RWPE2 (cell line): Measurements from ENCODE around the gene MYMK.

Experiments used
- ATAC-seq: fragments of 200-7000 bp; cut with Tn5 transposase; 3 replicates; pipeline ENCODE4 v1.9.1; 2021; ENCODE audit warnings: low read depth
- DNase-seq: peaks from one replicate; pipeline ENCODE4 v3.0.0-alpha.2; 2020; ENCODE audit warnings: low spot score
- H3K27ac ChIP-seq: fragments of 450-650 bp; 2 replicates; pipeline ENCODE4 v1.5.1; 2017; ENCODE audit warnings: mild to moderate bottlenecking; ENCODE audit not compliant: poor library complexity, severe bottlenecking
- H3K27me3 ChIP-seq: fragments of 250-450 bp; sonication (Bioruptor Pico); 2 replicates; pipeline ENCODE4 v1.5.1; 2021; ENCODE audit warnings: mild to moderate bottlenecking, moderate library complexity; ENCODE audit not compliant: insufficient read depth, poor library complexity, severe bottlenecking
- H3K36me3 ChIP-seq: fragments of 250-450 bp; sonication (Bioruptor Pico); 2 replicates; pipeline ENCODE4 v1.5.1; 2020; ENCODE audit warnings: low read depth, mild to moderate bottlenecking, moderate library complexity
- H3K4me1 ChIP-seq: fragments of 250-450 bp; sonication (Bioruptor Pico); 2 replicates; pipeline ENCODE4 v1.5.1; 2021; ENCODE audit warnings: mild to moderate bottlenecking, moderate library complexity; ENCODE audit not compliant: insufficient read depth, poor library complexity, severe bottlenecking
- H3K4me3 ChIP-seq: fragments of 250-450 bp; sonication (Bioruptor Pico); 2 replicates; pipeline ENCODE4 v1.5.1; 2021; ENCODE audit warnings: mild to moderate bottlenecking, moderate library complexity; ENCODE audit not compliant: severe bottlenecking
- H3K9me3 ChIP-seq: fragments of 250-450 bp; sonication (Bioruptor Pico); 2 replicates; pipeline ENCODE4 v1.5.1; 2021; ENCODE audit warnings: mild to moderate bottlenecking, moderate library complexity; ENCODE audit not compliant: severe bottlenecking
- CTCF ChIP-seq: fragments of 450-650 bp; IDR thresholded peaks from one replicate; pipeline ENCODE4 v1.5.1; 2017; ENCODE audit warnings: mild to moderate bottlenecking, moderate library complexity; ENCODE audit not compliant: poor library complexity, severe bottlenecking

The MYMK gene

GRCh38 chr9:133562611-133563290, 38.0 kb upstream of the MYMK start:
- ATAC-seq (no peak), DNase-seq (no peak)
- no peaks in the 10 kb centered on the region for H3K4me1 ChIP-seq
- H3K36me3 ChIP-seq, result no peaks in the 10 kb centered on the region
- no peak overlapping the region for H3K4me3 ChIP-seq
- H3K9me3 ChIP-seq, result no peaks in the 10 kb centered on the region
- H3K27ac ChIP-seq, result no peak overlapping the region
- no peak for TF ChIP-seq CTCF
- peaks cover 11% of the 10 kb centered on the region for H3K27me3 ChIP-seq

- ATAC-seq, result no peak
- no peak for TF ChIP-seq CTCF
- peaks cover 11% of the 10 kb centered on the region for H3K27me3 ChIP-seq
- H3K9me3 ChIP-seq, result no peaks in the 10 kb centered on the region
- no peak overlapping the region for H3K27ac ChIP-seq
- no peaks in the 10 kb centered on the region for H3K4me1 ChIP-seq
- H3K4me3 ChIP-seq, result no peak overlapping the region
- no peaks in the 10 kb centered on the region for H3K36me3 ChIP-seq
- no peak for DNase-seq
These were observed 37.3 kb upstream of the MYMK start for GRCh38 chr9:133561976-133562554.

- ATAC-seq (no peak), DNase-seq (no peak)
- no peaks in the 10 kb centered on the region for H3K36me3 ChIP-seq
- TF ChIP-seq CTCF, result no peak
- no peaks in the 10 kb centered on the region for H3K9me3 ChIP-seq
- H3K4me3 ChIP-seq, result no peak overlapping the region
- peaks cover 11% of the 10 kb centered on the region for H3K27me3 ChIP-seq
- no peaks in the 10 kb centered on the region for H3K4me1 ChIP-seq
- H3K27ac ChIP-seq, result no peak overlapping the region
These were observed 36.2 kb upstream of the MYMK start for GRCh38 chr9:133560944-133561343.

- no peak overlapping the region for H3K4me3 ChIP-seq
- no peaks in the 10 kb centered on the region for H3K4me1 ChIP-seq
- H3K9me3 ChIP-seq, result no peaks in the 10 kb centered on the region
- H3K36me3 ChIP-seq, result no peaks in the 10 kb centered on the region
- peaks cover 11% of the 10 kb centered on the region for H3K27me3 ChIP-seq
- TF ChIP-seq CTCF, result no peak
- ATAC-seq, result no peak
- no peak overlapping the region for H3K27ac ChIP-seq
- DNase-seq, result no peak
These were observed 35.6 kb upstream of the MYMK start for GRCh38 chr9:133560311-133560710.
